GM19238 (cell line): Measurements from ENCODE around the gene PPP2R2C.

Experiments
- DNase-seq: peaks from one replicate; pipeline ENCODE4 v3.0.0; 2011; ENCODE audit warnings: low spot score; ENCODE audit not compliant: insufficient read length

Gene PPP2R2C

GRCh38 chr4:6449746-6450369, 22.6 kb downstream of the PPP2R2C start:
- DNase-seq = no peak

- no peak for DNase-seq
These were observed 23.1 kb downstream of the PPP2R2C start for GRCh38 chr4:6449335-6449734.

GRCh38 chr4:6448476-6449170, 23.8 kb downstream of the PPP2R2C start:
- DNase-seq = no peak

- DNase-seq = no peak
These were observed 24.7 kb downstream of the PPP2R2C start for GRCh38 chr4:6447672-6448171.

GRCh38 chr4:6446538-6447451, 25.6 kb downstream of the PPP2R2C start:
- no peak for DNase-seq

GRCh38 chr4:6446130-6446482, 26.3 kb downstream of the PPP2R2C start:
- DNase-seq = no peak

- DNase-seq = no peak
These were observed 26.8 kb downstream of the PPP2R2C start for GRCh38 chr4:6445403-6446129.

GRCh38 chr4:6444582-6444981, 27.8 kb downstream of the PPP2R2C start:
- DNase-seq = no peak

GRCh38 chr4:6443035-6444023, 29.1 kb downstream of the PPP2R2C start:
- DNase-seq = no peak

GRCh38 chr4:6442555-6442954, 29.9 kb downstream of the PPP2R2C start:
- no peak for DNase-seq

- no peak for DNase-seq
These were observed 30.7 kb downstream of the PPP2R2C start for GRCh38 chr4:6441758-6442157.

- DNase-seq = no peak
These were observed 31.2 kb downstream of the PPP2R2C start for GRCh38 chr4:6441202-6441582.

GRCh38 chr4:6440506-6441201, 31.8 kb downstream of the PPP2R2C start:
- DNase-seq = no peak

GRCh38 chr4:6439120-6439762, 33.2 kb downstream of the PPP2R2C start:
- no peak for DNase-seq

GRCh38 chr4:6437826-6438238, 34.6 kb downstream of the PPP2R2C start:
- DNase-seq = no peak

- no peak for DNase-seq
These were observed 37.4 kb downstream of the PPP2R2C start for GRCh38 chr4:6435010-6435409.

- no peak for DNase-seq
These were observed 41.5 kb downstream of the PPP2R2C start for GRCh38 chr4:6430927-6431326.

GRCh38 chr4:6427439-6428090, 44.8 kb downstream of the PPP2R2C start:
- no peak for DNase-seq
